HG02943 (cell line): Measurements from ENCODE around the gene ZBTB9.

Experiments used
- ATAC-seq: cut with Tn5 transposase; IDR thresholded peaks from one replicate; pipeline ENCODE4 v1.9.1; 2021; ENCODE audit warnings: mild to moderate bottlenecking, low read depth, moderate library complexity; ENCODE audit not compliant: unreplicated experiment

Gene ZBTB9

DNA sequence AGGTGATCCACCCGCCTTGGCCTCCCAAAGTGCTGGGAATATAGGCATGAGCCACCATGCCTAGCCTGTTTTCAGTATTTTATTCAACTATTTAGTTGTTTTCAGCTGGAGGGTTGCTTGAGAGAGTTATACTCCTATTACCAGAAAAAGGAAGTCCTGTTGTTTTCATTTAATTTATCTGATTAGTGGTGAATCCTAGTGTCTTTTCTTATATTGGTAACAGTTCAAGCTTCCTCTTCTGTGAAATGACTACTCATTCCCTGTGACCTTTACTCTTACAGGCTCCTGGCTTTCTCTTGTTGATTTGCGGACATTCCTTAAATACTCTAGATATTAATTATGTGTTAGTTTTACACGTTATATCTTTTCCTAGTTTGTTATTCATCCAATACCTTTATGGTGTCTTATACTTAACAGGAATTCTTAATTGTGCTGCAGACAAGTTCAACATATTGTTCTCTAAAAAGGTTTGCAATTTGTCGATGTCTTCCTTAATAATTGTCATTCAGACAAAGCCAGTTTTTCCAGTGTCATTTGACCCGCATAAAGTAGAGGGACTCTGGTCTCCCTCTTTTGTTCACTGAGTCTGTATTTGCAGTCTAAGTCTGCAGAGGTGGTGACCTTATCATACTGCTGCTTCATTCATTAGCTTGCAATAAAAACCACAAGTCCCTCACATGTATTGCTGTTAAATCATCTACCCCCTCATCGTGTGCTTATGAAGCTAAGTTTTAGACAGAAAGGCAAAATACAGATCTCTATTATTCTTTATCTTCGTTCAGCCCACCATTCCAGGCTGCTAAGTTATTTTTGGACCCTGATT lies 51.4 kb downstream of the ZBTB9 start:
- ATAC-seq = no peak
